ENCODE measurements around the gene LRRC2.
"Not testable (repeated sequence)": the region's sequence is repeated elsewhere in the genome, so short reads cannot be mapped to it uniquely, and the experiment has no call there.

LRRC2 gene

DNA sequence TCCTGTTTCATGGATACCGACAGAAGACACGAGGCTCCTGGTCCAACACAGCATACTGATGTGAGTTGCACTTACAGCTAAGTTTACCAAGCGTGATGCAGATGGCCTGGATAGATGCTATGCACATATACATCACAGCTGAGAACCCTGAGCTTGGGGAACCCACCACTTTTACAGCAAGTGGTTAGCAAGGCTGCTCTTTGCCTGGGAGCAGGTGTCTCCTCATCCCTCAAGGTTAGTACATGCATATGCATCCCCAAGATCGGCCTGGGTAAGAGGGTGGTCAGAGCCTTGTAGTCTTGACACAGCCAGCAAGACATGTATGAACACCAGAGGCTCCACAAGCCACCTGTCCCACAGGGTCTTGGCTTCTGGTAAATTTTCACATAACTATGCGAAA lies 28.3 kb downstream of the LRRC2 start:
- peaks cover 44% of the 10 kb centered on the region for H3K4me1 Mint-ChIP-seq (ENCODE audit: low read depth)
- H3K9me3 Mint-ChIP-seq, result peaks cover 8% of the 10 kb centered on the region
- H3K27ac Mint-ChIP-seq, result peak overlapping the region; percentile 91
- peaks cover 4% of the 10 kb centered on the region for H3K36me3 Mint-ChIP-seq (ENCODE audit: low read depth)
- peak overlapping the region; percentile 66 for H3K4me3 Mint-ChIP-seq
- peaks cover 55% of the 10 kb centered on the region for H3K27me3 Mint-ChIP-seq (ENCODE audit: low read depth)

DNA sequence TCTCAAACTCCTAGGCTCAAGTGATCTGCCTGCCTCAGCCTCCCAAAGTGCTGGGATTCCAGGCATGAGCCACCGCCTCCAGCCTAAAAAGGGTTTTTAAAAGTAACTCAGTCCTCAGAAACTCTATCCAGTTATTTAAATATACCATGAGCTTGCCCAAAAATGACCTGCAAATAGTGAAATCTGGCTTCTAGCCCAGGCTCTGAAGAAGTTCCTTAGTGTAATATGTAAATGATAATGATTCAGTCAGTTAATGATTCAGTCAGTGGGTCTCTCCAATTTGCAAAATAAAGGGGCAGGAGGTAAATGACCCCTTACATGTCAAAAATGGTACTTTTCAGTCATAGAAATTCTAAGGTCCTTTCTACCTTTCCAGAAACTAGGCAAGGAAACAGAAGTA lies 28.8 kb downstream of the LRRC2 start:
- Mint-ChIP-seq H3K4me3 (no peak overlapping the region), H3K27ac (no peak overlapping the region), H3K27me3 (ENCODE audit: low read depth) (peaks cover 54% of the 10 kb centered on the region), H3K9me3 (peaks cover 8% of the 10 kb centered on the region), H3K36me3 (ENCODE audit: low read depth) (peaks cover 4% of the 10 kb centered on the region), H3K4me1 (ENCODE audit: low read depth) (peaks cover 41% of the 10 kb centered on the region)

GRCh38 chr3:46536758-46537157 lies 29.3 kb downstream of the LRRC2 start:
- H3K27me3 Mint-ChIP-seq (ENCODE audit: low read depth), result peaks cover 55% of the 10 kb centered on the region
- H3K27ac Mint-ChIP-seq, result no peak overlapping the region
- H3K4me3 Mint-ChIP-seq, result no peak overlapping the region
- H3K36me3 Mint-ChIP-seq (ENCODE audit: low read depth), result peaks cover 4% of the 10 kb centered on the region
- H3K9me3 Mint-ChIP-seq, result peaks cover 8% of the 10 kb centered on the region
- peaks cover 39% of the 10 kb centered on the region for H3K4me1 Mint-ChIP-seq (ENCODE audit: low read depth)

GRCh38 chr3:46535746-46536145 lies 30.4 kb downstream of the LRRC2 start:
- Mint-ChIP-seq H3K27ac (no peak overlapping the region), H3K4me1 (ENCODE audit: low read depth) (peaks cover 36% of the 10 kb centered on the region), H3K27me3 (ENCODE audit: low read depth) (peaks cover 62% of the 10 kb centered on the region), H3K36me3 (ENCODE audit: low read depth) (peaks cover 4% of the 10 kb centered on the region), H3K4me3 (no peak overlapping the region), H3K9me3 (peaks cover 8% of the 10 kb centered on the region)

DNA sequence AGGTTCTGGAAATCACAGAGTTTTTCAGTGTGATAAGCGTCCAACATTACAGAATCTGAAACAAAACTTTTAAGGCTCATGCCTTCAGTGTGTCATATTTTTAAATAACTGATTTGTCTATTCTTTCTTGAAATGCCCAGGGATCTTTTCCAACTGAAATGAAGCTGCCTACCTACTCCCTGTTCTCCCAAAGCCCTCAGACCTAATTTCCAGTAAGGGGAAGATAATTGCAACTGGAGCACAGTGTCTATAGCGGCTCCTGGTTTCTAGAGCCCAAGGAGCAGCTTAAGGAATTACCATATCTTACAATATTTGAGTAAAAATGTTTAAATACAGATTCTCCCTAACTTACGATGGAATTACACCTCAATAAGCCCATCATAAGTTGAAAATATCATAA lies 33.0 kb downstream of the LRRC2 start:
- Mint-ChIP-seq H3K9me3 (peaks cover 8% of the 10 kb centered on the region), H3K27me3 (ENCODE audit: low read depth) (peaks cover 68% of the 10 kb centered on the region)

DNA sequence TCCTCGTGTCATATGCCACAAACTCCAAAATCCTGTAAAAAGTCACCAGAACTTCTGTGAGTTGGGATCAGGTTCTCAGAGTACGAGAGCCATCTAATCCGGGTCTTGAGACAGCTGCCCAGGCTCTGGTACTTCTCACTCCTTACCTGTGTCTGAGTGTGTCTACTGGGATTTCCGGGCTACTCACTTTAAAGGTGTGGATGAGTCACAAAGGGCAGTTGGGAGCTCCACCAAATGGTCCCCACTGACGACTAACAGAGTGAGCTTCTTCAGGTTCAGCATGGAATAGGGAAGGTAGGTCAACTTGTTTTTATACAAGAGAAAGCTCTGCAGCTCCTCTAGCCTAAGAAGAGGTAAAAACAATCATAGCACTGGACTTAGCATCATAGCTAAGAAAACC lies 38.9 kb downstream of the LRRC2 start:
- no peaks in the 10 kb centered on the region for H3K4me1 Mint-ChIP-seq (ENCODE audit: low read depth)
- H3K27ac Mint-ChIP-seq, result no peak overlapping the region
- peaks cover 30% of the 10 kb centered on the region for H3K27me3 Mint-ChIP-seq (ENCODE audit: low read depth)
- H3K9me3 Mint-ChIP-seq, result no peaks in the 10 kb centered on the region
- H3K36me3 Mint-ChIP-seq (ENCODE audit: low read depth), result no peaks in the 10 kb centered on the region
- no peak overlapping the region for H3K4me3 Mint-ChIP-seq

More for the DNA sequence above, 33.0 kb downstream of the LRRC2 start:
- Mint-ChIP-seq H3K36me3 (ENCODE audit: low read depth) (peaks cover 3% of the 10 kb centered on the region), H3K4me1 (ENCODE audit: low read depth) (peaks cover 17% of the 10 kb centered on the region), H3K27ac (no peak overlapping the region), H3K4me3 (no peak overlapping the region)

DNA sequence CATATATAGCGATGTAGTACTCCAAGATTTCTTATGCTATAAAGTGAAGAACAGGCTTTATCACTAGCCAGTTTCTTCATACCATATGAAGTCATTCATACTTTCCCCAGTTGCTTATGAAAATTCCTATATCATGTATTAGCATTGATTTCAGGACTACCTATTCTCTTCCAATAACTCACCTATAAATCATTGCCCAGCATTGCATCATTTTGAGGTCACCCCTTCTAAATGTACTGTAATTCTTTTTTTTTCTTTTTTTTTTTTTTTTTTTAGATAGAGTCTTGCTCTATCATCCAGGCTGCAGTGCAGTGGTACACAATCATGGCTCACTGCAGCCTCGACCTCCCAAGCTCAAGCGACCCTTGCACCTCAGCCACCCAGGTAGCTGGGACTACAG lies 41.3 kb downstream of the LRRC2 start:
- Mint-ChIP-seq H3K4me3 (no peak overlapping the region), H3K27me3 (ENCODE audit: low read depth) (peaks cover 12% of the 10 kb centered on the region), H3K27ac (no peak overlapping the region), H3K9me3 (no peaks in the 10 kb centered on the region), H3K36me3 (ENCODE audit: low read depth) (no peaks in the 10 kb centered on the region), H3K4me1 (ENCODE audit: low read depth) (no peaks in the 10 kb centered on the region)

- no peaks in the 10 kb centered on the region for H3K4me1 Mint-ChIP-seq (ENCODE audit: low read depth)
- no peak overlapping the region for H3K27ac Mint-ChIP-seq
- no peak overlapping the region for H3K4me3 Mint-ChIP-seq
- H3K36me3 Mint-ChIP-seq (ENCODE audit: low read depth), result no peaks in the 10 kb centered on the region
- H3K27me3 Mint-ChIP-seq (ENCODE audit: low read depth), result peaks cover 12% of the 10 kb centered on the region
- no peaks in the 10 kb centered on the region for H3K9me3 Mint-ChIP-seq
Observed at GRCh38 chr3:46524008-46524407, 42.1 kb downstream of the LRRC2 start.

DNA sequence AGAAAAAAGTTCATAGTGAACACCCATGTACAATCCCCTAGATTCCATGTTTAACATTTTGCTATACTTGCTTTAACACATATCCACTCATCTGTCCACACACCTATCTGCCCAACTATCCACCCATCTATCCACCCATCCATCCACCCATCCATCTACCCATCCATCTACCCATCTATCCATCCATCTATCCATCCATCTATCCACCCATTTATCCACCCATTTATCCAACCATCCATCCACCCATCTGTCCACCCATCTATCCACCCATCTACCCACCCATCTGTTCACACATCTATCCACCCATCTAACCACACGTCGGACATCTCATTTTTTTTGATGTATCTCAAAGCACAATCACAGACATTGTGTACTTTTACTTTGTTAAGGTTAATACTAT lies 42.5 kb downstream of the LRRC2 start:
- H3K27me3 Mint-ChIP-seq (ENCODE audit: low read depth), result peaks cover 12% of the 10 kb centered on the region
- no peaks in the 10 kb centered on the region for H3K9me3 Mint-ChIP-seq
- no peaks in the 10 kb centered on the region for H3K36me3 Mint-ChIP-seq (ENCODE audit: low read depth)
- no peaks in the 10 kb centered on the region for H3K4me1 Mint-ChIP-seq (ENCODE audit: low read depth)
- H3K4me3 Mint-ChIP-seq, result no peak overlapping the region
- no peak overlapping the region for H3K27ac Mint-ChIP-seq

DNA sequence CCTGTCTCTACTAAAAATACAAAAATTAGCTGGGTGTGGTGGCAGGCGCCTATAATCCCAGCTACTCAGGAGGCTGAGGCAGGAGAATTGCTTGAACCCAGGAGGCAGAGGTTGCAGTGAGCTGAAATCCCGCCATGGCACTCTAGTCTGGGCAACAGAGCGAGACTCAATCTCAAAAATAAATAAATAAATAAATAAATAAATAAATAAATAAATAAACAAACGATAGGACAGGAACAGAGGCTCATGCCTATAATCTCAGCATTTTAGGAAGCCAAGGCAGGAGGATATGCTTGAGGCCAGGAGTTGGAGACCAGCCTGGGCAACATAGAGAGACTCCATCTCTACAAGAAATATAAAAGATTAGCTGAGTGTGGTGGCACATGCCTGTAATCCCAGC lies 43.9 kb downstream of the LRRC2 start:
- H3K9me3 Mint-ChIP-seq; H3K4me1 Mint-ChIP-seq (ENCODE audit: low read depth); H3K36me3 Mint-ChIP-seq (ENCODE audit: low read depth); H3K4me3 Mint-ChIP-seq; H3K27ac Mint-ChIP-seq: not testable (repeated sequence)
- peaks cover 12% of the 10 kb centered on the region for H3K27me3 Mint-ChIP-seq (ENCODE audit: low read depth)

- peaks cover 12% of the 10 kb centered on the region for H3K27me3 Mint-ChIP-seq (ENCODE audit: low read depth)
- no peak overlapping the region for H3K4me3 Mint-ChIP-seq
- H3K36me3 Mint-ChIP-seq (ENCODE audit: low read depth), result no peaks in the 10 kb centered on the region
- H3K9me3 Mint-ChIP-seq, result no peaks in the 10 kb centered on the region
- no peaks in the 10 kb centered on the region for H3K4me1 Mint-ChIP-seq (ENCODE audit: low read depth)
- H3K27ac Mint-ChIP-seq, result no peak overlapping the region
Observed at GRCh38 chr3:46521096-46521495, 45.0 kb downstream of the LRRC2 start.

GRCh38 chr3:46520531-46520930 lies 45.6 kb downstream of the LRRC2 start:
- no peaks in the 10 kb centered on the region for H3K4me1 Mint-ChIP-seq (ENCODE audit: low read depth)
- no peaks in the 10 kb centered on the region for H3K36me3 Mint-ChIP-seq (ENCODE audit: low read depth)
- no peaks in the 10 kb centered on the region for H3K9me3 Mint-ChIP-seq
- H3K27me3 Mint-ChIP-seq (ENCODE audit: low read depth), result peaks cover 12% of the 10 kb centered on the region
- no peak overlapping the region for H3K4me3 Mint-ChIP-seq
- no peak overlapping the region for H3K27ac Mint-ChIP-seq

DNA sequence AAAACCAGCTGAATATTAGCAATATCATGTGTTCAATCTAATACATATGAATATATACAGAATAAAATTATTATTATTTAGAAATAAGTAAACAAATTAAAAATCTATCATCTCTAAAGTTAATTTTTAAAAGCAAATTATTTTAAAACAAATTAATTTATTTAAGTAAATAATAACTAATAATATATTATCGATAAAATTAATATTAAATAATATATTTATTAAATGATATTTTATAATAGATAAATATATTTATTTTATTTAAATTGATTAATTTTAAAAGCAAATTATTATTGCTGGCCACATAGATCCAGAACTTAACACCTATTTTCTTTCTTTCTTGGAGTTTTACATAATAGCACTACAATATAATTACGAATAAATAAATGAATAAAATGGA lies 46.1 kb downstream of the LRRC2 start:
- H3K4me1 Mint-ChIP-seq (ENCODE audit: low read depth), result no peaks in the 10 kb centered on the region
- no peaks in the 10 kb centered on the region for H3K36me3 Mint-ChIP-seq (ENCODE audit: low read depth)
- no peak overlapping the region for H3K4me3 Mint-ChIP-seq
- no peak overlapping the region for H3K27ac Mint-ChIP-seq
- H3K9me3 Mint-ChIP-seq, result no peaks in the 10 kb centered on the region
- H3K27me3 Mint-ChIP-seq (ENCODE audit: low read depth), result peaks cover 6% of the 10 kb centered on the region

DNA sequence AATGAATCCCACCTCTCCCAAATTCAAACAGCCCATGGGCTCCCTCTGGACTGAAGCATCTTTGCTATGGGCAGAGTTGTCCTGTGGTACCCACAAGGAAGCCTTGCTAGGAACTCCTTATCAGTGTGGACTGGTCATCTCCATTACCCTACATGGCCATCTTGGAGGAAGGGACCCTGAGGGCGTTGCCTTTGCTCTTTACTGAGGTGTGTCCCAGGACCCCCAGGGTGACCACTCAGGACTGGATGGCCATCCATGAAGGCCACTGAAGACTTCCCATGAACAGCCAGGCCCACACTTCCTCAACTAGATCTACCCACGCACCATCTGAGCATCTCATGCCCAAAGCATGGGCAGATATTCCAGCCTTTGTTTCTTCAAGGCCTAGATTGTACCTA lies 48.3 kb downstream of the LRRC2 start:
- Mint-ChIP-seq H3K27me3 (ENCODE audit: low read depth) (peaks cover 13% of the 10 kb centered on the region), H3K4me1 (ENCODE audit: low read depth) (no peaks in the 10 kb centered on the region), H3K36me3 (ENCODE audit: low read depth) (no peaks in the 10 kb centered on the region), H3K27ac (no peak overlapping the region), H3K9me3 (no peaks in the 10 kb centered on the region), H3K4me3 (no peak overlapping the region)

- H3K27ac Mint-ChIP-seq, result no peak overlapping the region
- no peaks in the 10 kb centered on the region for H3K9me3 Mint-ChIP-seq
- no peaks in the 10 kb centered on the region for H3K36me3 Mint-ChIP-seq (ENCODE audit: low read depth)
- no peak overlapping the region for H3K4me3 Mint-ChIP-seq
- H3K4me1 Mint-ChIP-seq (ENCODE audit: low read depth), result no peaks in the 10 kb centered on the region
- peaks cover 17% of the 10 kb centered on the region for H3K27me3 Mint-ChIP-seq (ENCODE audit: low read depth)
Observed at GRCh38 chr3:46517016-46517783, 48.9 kb downstream of the LRRC2 start.

GRCh38 chr3:46516521-46516920 lies 49.6 kb downstream of the LRRC2 start:
- H3K27ac Mint-ChIP-seq, result no peak overlapping the region
- H3K4me3 Mint-ChIP-seq, result no peak overlapping the region
- H3K27me3 Mint-ChIP-seq (ENCODE audit: low read depth), result peaks cover 20% of the 10 kb centered on the region
- H3K4me1 Mint-ChIP-seq (ENCODE audit: low read depth), result no peaks in the 10 kb centered on the region
- H3K9me3 Mint-ChIP-seq, result no peaks in the 10 kb centered on the region
- no peaks in the 10 kb centered on the region for H3K36me3 Mint-ChIP-seq (ENCODE audit: low read depth)

Measured in T-helper 1 cell treated with Interleukin-12 subunit alpha and Interleukin-12 subunit beta and Interleukin-4 antibody, amounts not matched to agents 30 μg/mL and 1 μg/mL, for 36 hours (primary cell).